Skin epidermis (tissue), 12 donors: Measurements from ENCODE around the gene GSTM1.
"Not testable (repeated sequence)": the region's sequence is repeated elsewhere in the genome, so short reads cannot be mapped to it uniquely, and the experiment has no call there.

Experiments used
- H3K27ac ChIP-seq, 21 experiments: fragments of 200-600 bp; sonication (generic) in 11 of 21; one replicate each; pipeline ENCODE4 v1.5.0; 2020; ENCODE audit warnings: mild to moderate bottlenecking in 3 of 21, inconsistent platforms in 2 of 21, moderate library complexity in 2 of 21
- H3K4me3 ChIP-seq, 7 experiments: fragments of 200-600 bp; sonication (generic) in 2 of 7; one replicate each; pipeline ENCODE4 v1.5.0; 2020; ENCODE audit warnings: inconsistent platforms in 2 of 7, mild to moderate bottlenecking in 2 of 7, moderate library complexity in 1 of 7

GSTM1 gene

GRCh38 chr1:109659145-109659544 lies 28.5 kb upstream of the GSTM1 start:
- Histone ChIP-seq H3K27ac (no peak overlapping the region), H3K4me3 (no peak overlapping the region)

- Histone ChIP-seq H3K4me3 (no peak overlapping the region), H3K27ac (no peak overlapping the region)
These were observed 27.5 kb upstream of the GSTM1 start for GRCh38 chr1:109659997-109660690.

GRCh38 chr1:109660691-109661026 lies 27.0 kb upstream of the GSTM1 start:
- H3K27ac ChIP-seq: not testable (repeated sequence)

GRCh38 chr1:109661391-109661790 lies 26.2 kb upstream of the GSTM1 start:
- Histone ChIP-seq H3K27ac (no peak overlapping the region), H3K4me3 (no peak overlapping the region)

More at GRCh38 chr1:109660691-109661026, 27.0 kb upstream of the GSTM1 start:
- not testable (repeated sequence) for H3K4me3 ChIP-seq

- H3K4me3 ChIP-seq: no peak overlapping the region
- no peak overlapping the region for H3K27ac ChIP-seq
These were observed 22.9 kb upstream of the GSTM1 start for GRCh38 chr1:109664671-109665070.

- peak within 1 kb of the TSS in 11 of 21 experiments; percentile 3 to 66 (median 49) for H3K27ac ChIP-seq
- H3K4me3 ChIP-seq: peak within 1 kb of the TSS; percentile 25 to 56 (median 39)
These were observed 20.0 kb upstream of the GSTM1 start, which contains the start of gene GSTM2 for GRCh38 chr1:109667452-109668122. Gene GSTM2, plus strand, starts transcription at chr1:109668057. Its CDS starts 59 bp downstream, at chr1:109668116.

GRCh38 chr1:109668123-109668775 lies 19.4 kb upstream of the GSTM1 start:
- Histone ChIP-seq H3K27ac (peak overlapping the region in 11 of 21 experiments; percentile 3 to 66 (median 49)), H3K4me3 (peak overlapping the region; percentile 25 to 56 (median 39))

- Histone ChIP-seq H3K27ac (no peak overlapping the region), H3K4me3 (no peak overlapping the region)
These were observed 18.2 kb upstream of the GSTM1 start for GRCh38 chr1:109669246-109669948.

GRCh38 chr1:109669949-109670302 lies 17.7 kb upstream of the GSTM1 start:
- H3K4me3 ChIP-seq, H3K27ac ChIP-seq: not testable (repeated sequence)

- Histone ChIP-seq H3K4me3 (no peak overlapping the region), H3K27ac (no peak overlapping the region)
These were observed 16.6 kb upstream of the GSTM1 start for GRCh38 chr1:109671067-109671466.

- not testable (repeated sequence) for H3K27ac ChIP-seq, H3K4me3 ChIP-seq
These were observed 13.8 kb upstream of the GSTM1 start for GRCh38 chr1:109673861-109674260.

- not testable (repeated sequence) for H3K27ac ChIP-seq, H3K4me3 ChIP-seq
These were observed 10.8 kb upstream of the GSTM1 start for GRCh38 chr1:109676683-109677381.

GRCh38 chr1:109677459-109677858 lies 10.2 kb upstream of the GSTM1 start:
- Histone ChIP-seq H3K4me3 (no peak overlapping the region), H3K27ac (no peak overlapping the region)

- H3K4me3 ChIP-seq, H3K27ac ChIP-seq: not testable (repeated sequence)
These were observed 9.0 kb upstream of the GSTM1 start for GRCh38 chr1:109678637-109679036.

GRCh38 chr1:109684777-109685176 lies 2.8 kb upstream of the GSTM1 start:
- not testable (repeated sequence) for H3K4me3 ChIP-seq, H3K27ac ChIP-seq

GRCh38 chr1:109685399-109685798 lies 2.2 kb upstream of the GSTM1 start:
- H3K4me3 ChIP-seq, H3K27ac ChIP-seq: not testable (repeated sequence)

GRCh38 chr1:109685890-109686289 lies 1.7 kb upstream of the GSTM1 start:
- H3K27ac ChIP-seq, H3K4me3 ChIP-seq: not testable (repeated sequence)

GRCh38 chr1:109687109-109687508 lies 508 bp upstream of the GSTM1 start:
- Histone ChIP-seq H3K4me3 (peak overlapping the region in 3 of 7 experiments; percentile 35 to 42 (median 37)), H3K27ac (peak overlapping the region in 4 of 21 experiments; percentile 45 to 83 (median 68))

GRCh38 chr1:109689844-109690405 lies 2.3 kb downstream of the GSTM1 start:
- Histone ChIP-seq H3K27ac (no peak overlapping the region), H3K4me3 (no peak overlapping the region)
